Panc1 (cell line): ENCODE data around the gene FIGLA.

Source experiments
- CTCF ChIP-seq: fragments of 450-650 bp; IDR thresholded peaks from 2 replicates; pipeline ENCODE4 v1.5.1; 2017; ENCODE audit warnings: mild to moderate bottlenecking
- POLR2AphosphoS5 ChIP-seq: IDR thresholded peaks from 2 replicates; pipeline ENCODE4 v1.6.1; 2012; ENCODE audit warnings: mild to moderate bottlenecking, low read depth, low read length, moderate library complexity
- TCF7L2 ChIP-seq: IDR thresholded peaks from 2 replicates; pipeline ENCODE4 v1.6.1; 2011; ENCODE audit warnings: mild to moderate bottlenecking, low read depth, low read length, inconsistent platforms

GRCh38 chr2:70828914-70829824 lies 38.7 kb upstream of the FIGLA start:
- TF ChIP-seq CTCF (no peak), TCF7L2 (no peak), POLR2AphosphoS5 (no peak)
